Keratinocyte (primary cell): ENCODE results near the gene BAIAP3. TPM values are rescaled to one million over a fixed set of nuclear protein-coding genes. Genes with fewer than 3 reads are reported as not detected.

Source experiments
- DNase-seq: peaks from one replicate; pipeline ENCODE4 v3.0.0-alpha.2; 2011; ENCODE audit warnings: low read depth, missing footprints, low spot score
- FAIRE-seq: peaks from 2 replicates; lab custom pipeline; 2011; peaks lifted over from hg19 to GRCh38; lab: Jason Lieb, UNC
- H2AFZ ChIP-seq: 2 replicates; pipeline ENCODE4 v1.6.0; 2012; ENCODE audit warnings: low read length, control low read depth, inconsistent platforms; ENCODE audit not compliant: control insufficient read depth
- H3K27ac ChIP-seq: 2 replicates; pipeline ENCODE4 v1.5.1; 2011; ENCODE audit warnings: low read length; ENCODE audit not compliant: control insufficient read depth, insufficient read depth
- H3K27me3 ChIP-seq: 3 replicates; pipeline ENCODE4 v1.6.0; 2011; ENCODE audit warnings: low read length; ENCODE audit not compliant: control insufficient read depth, insufficient read depth; ENCODE audit errors: extremely low read depth
- H3K36me3 ChIP-seq, 2 experiments: 2 replicates in 1 of 2; 3 replicates in 1 of 2; pipeline ENCODE4 v1.5.1; 2011; ENCODE audit warnings: low read length in 2 of 2, mild to moderate bottlenecking in 1 of 2; ENCODE audit not compliant: control insufficient read depth in 2 of 2, insufficient read depth in 2 of 2; ENCODE audit errors: extremely low read depth in 1 of 2
- H3K4me1 ChIP-seq: 3 replicates; pipeline ENCODE4 v1.5.1; 2011; ENCODE audit warnings: low read length; ENCODE audit not compliant: control insufficient read depth, insufficient read depth; ENCODE audit errors: extremely low read depth
- H3K4me2 ChIP-seq: 3 replicates; pipeline ENCODE4 v1.6.0; 2011; ENCODE audit warnings: low read depth, low read length; ENCODE audit not compliant: control insufficient read depth, insufficient read depth; ENCODE audit errors: extremely low read depth
- H3K4me3 ChIP-seq, 3 experiments: fragments of 200-600 bp in 1 of 3; sonication (generic) in 1 of 3; 2 replicates in 2 of 3; 3 replicates in 1 of 3; pipeline ENCODE4 v1.5.1; 2011 to 2016; ENCODE audit warnings: low read length in 3 of 3, mild to moderate bottlenecking in 3 of 3, control low read depth in 2 of 3, inconsistent platforms in 1 of 3, low read depth in 1 of 3, mixed read lengths in 1 of 3, mixed run types in 1 of 3, moderate library complexity in 1 of 3; ENCODE audit not compliant: control insufficient read depth in 2 of 3, insufficient read depth in 2 of 3; ENCODE audit errors: extremely low read depth in 1 of 3
- H3K79me2 ChIP-seq: 2 replicates; pipeline ENCODE4 v1.6.0; 2012; ENCODE audit warnings: low read length; ENCODE audit not compliant: control insufficient read depth, insufficient read depth
- H3K9ac ChIP-seq: 3 replicates; pipeline ENCODE4 v1.6.0; 2011; ENCODE audit warnings: low read length; ENCODE audit not compliant: control insufficient read depth, insufficient read depth; ENCODE audit errors: extremely low read depth
- H3K9me1 ChIP-seq: 3 replicates; pipeline ENCODE4 v1.6.0; 2011; ENCODE audit warnings: low read length; ENCODE audit not compliant: control insufficient read depth, insufficient read depth; ENCODE audit errors: extremely low read depth
- H3K9me3 ChIP-seq: 2 replicates; pipeline ENCODE4 v1.5.1; 2012; ENCODE audit warnings: low read depth, low read length; ENCODE audit not compliant: control insufficient read depth
- H4K20me1 ChIP-seq: 3 replicates; pipeline ENCODE4 v1.6.0; 2011; ENCODE audit warnings: low read length; ENCODE audit not compliant: control insufficient read depth, insufficient read depth; ENCODE audit errors: extremely low read depth
- CTCF ChIP-seq, 3 experiments: IDR thresholded peaks in 1 of 3; conservative IDR thresholded peaks in 1 of 3; optimal IDR thresholded peaks in 1 of 3; 2 replicates in 2 of 3; 3 replicates in 1 of 3; pipeline versions ENCODE3 to v1.5.1; 2011; ENCODE audit warnings: low read length in 3 of 3, mild to moderate bottlenecking in 3 of 3, moderate library complexity in 2 of 3, control low read depth in 1 of 3, inconsistent platforms in 1 of 3; ENCODE audit not compliant: insufficient read depth in 2 of 3; ENCODE audit errors: extremely low read depth in 1 of 3
- EZH2 ChIP-seq: IDR thresholded peaks from one replicate; pipeline ENCODE4 v1.6.1; 2012; ENCODE audit warnings: inconsistent platforms, mild to moderate bottlenecking, low read length, moderate library complexity
- dilution Hi-C: fragments of 300-500 bp; cut with MboI; formaldehyde crosslinking; loops from one replicate; pipeline ENCODE4 v1.7.0; 2020; ENCODE audit warnings: low sequenced_read_pairs; ENCODE audit not compliant: extremely low pct_ligation_motif_present
- polyA plus RNA-seq, 5 experiments: library from polyadenylated mRNA; depleted of rRNA in 3 of 5; stranded (reverse) in 3 of 5; stranded (forward) in 1 of 5; unstranded in 1 of 5; fragments of >200 nt; gene quantifications; 1 replicate in 1 of 5; 2 replicates in 3 of 5; 3 replicates in 1 of 5; pipeline versions ENCODE4 v1.2.1 to v1.2.3, GENCODE V29; 2011 to 2012; ENCODE audit warnings: missing spikeins in 2 of 5, low read depth in 1 of 5, low replicate concordance in 1 of 5

Gene BAIAP3
- polyA plus RNA-seq, 1 donor (not counting 4 experiments of a cell fraction or from before 2014, with no cell fraction given): not detected

GRCh38 chr16:1344499-1344898 is 11.1 kb downstream of the BAIAP3 start:
- Histone ChIP-seq H3K4me2 (no peak overlapping the region), H4K20me1 (no peaks in the 10 kb centered on the region), H3K4me1 (peaks cover 21% of the 10 kb centered on the region), H3K9me1 (no peaks in the 10 kb centered on the region), H3K9me3 (no peaks in the 10 kb centered on the region), H3K4me3 (no peak overlapping the region), H3K27me3 (peaks cover 14% of the 10 kb centered on the region), H3K9ac (no peak overlapping the region), H3K36me3 (peaks cover 7 to 8% of the 10 kb centered on the region in 2 experiments), H2AFZ (no peak overlapping the region), H3K79me2 (no peaks in the 10 kb centered on the region), H3K27ac (no peak overlapping the region)
- dilution Hi-C loops: no loop called here
- DNase-seq: no peak
- TF ChIP-seq EZH2: no peak
- TF ChIP-seq CTCF (optimal IDR thresholded peaks at IDR 0.05 in 1 of 3, IDR thresholded peaks at IDR 0.05 in 1 of 3, conservative IDR thresholded peaks at IDR 0.05 in 1 of 3; ENCODE audit: extremely low read depth in 1 of 3, insufficient read depth in 2 of 3, low read length in 3 of 3): no peak
- FAIRE-seq: no peak

GRCh38 chr16:1345087-1345486 is 11.6 kb downstream of the BAIAP3 start:
- DNase-seq (no peak), FAIRE-seq (no peak)
- peaks cover 2% of the 10 kb centered on the region for H4K20me1 ChIP-seq
- H3K9me1 ChIP-seq: no peaks in the 10 kb centered on the region
- no peak overlapping the region for H2AFZ ChIP-seq
- H3K4me1 ChIP-seq: peaks cover 21% of the 10 kb centered on the region
- no peaks in the 10 kb centered on the region for H3K9me3 ChIP-seq
- no peak overlapping the region for H3K9ac ChIP-seq
- no peak for TF ChIP-seq CTCF (optimal IDR thresholded peaks at IDR 0.05 in 1 of 3, IDR thresholded peaks at IDR 0.05 in 1 of 3, conservative IDR thresholded peaks at IDR 0.05 in 1 of 3; ENCODE audit: extremely low read depth in 1 of 3, insufficient read depth in 2 of 3, low read length in 3 of 3)
- dilution Hi-C loops: no loop called here
- H3K4me2 ChIP-seq: no peak overlapping the region
- peaks cover 2% of the 10 kb centered on the region for H3K79me2 ChIP-seq
- peaks cover 14% of the 10 kb centered on the region for H3K27me3 ChIP-seq
- no peak overlapping the region for H3K4me3 ChIP-seq
- H3K36me3 ChIP-seq: peaks cover 11 to 12% of the 10 kb centered on the region in 2 experiments
- no peak overlapping the region for H3K27ac ChIP-seq
